NCI-H2196 treated with DMSO at 0.1 percent for 48 hours (cell line): Measurements from ENCODE around the gene PDZD4.

Experiments used
- DNase-seq: peaks from one replicate; lab custom pipeline; 2025; ENCODE audit not compliant: unreplicated experiment; lab: John Stamatoyannopoulos, UW

Gene PDZD4

GRCh38 chrX:153868576-153869472, 38.5 kb upstream of the PDZD4 start:
- no peak for DNase-seq

GRCh38 chrX:153867671-153868070, 37.3 kb upstream of the PDZD4 start:
- DNase-seq, result no peak

DNA sequence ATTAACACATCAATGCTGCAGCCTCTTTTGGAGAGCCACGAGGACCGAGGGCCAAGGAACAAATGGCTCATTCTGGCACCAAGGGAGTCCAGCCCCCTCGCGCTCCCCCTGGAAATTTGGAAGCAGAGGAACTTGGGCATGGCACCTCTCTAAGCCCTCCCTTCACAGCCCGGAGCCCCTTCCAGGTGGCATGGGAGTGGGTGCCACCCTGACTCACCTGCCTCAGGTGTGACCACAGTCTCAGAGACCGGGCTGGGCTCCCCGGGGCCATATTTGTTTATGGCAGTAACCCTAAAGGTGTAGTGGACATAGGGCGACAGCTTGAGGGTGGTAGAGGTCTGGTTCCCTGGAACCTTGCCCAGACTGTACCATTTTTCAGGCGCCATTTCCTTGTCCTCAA, 36.8 kb upstream of the PDZD4 start:
- DNase-seq, result no peak

- DNase-seq, result no peak
Measured at GRCh38 chrX:153866302-153867019, 36.1 kb upstream of the PDZD4 start.

GRCh38 chrX:153865685-153866084, 35.3 kb upstream of the PDZD4 start:
- no peak for DNase-seq

GRCh38 chrX:153865321-153865580, 34.9 kb upstream of the PDZD4 start:
- DNase-seq, result no peak

DNA sequence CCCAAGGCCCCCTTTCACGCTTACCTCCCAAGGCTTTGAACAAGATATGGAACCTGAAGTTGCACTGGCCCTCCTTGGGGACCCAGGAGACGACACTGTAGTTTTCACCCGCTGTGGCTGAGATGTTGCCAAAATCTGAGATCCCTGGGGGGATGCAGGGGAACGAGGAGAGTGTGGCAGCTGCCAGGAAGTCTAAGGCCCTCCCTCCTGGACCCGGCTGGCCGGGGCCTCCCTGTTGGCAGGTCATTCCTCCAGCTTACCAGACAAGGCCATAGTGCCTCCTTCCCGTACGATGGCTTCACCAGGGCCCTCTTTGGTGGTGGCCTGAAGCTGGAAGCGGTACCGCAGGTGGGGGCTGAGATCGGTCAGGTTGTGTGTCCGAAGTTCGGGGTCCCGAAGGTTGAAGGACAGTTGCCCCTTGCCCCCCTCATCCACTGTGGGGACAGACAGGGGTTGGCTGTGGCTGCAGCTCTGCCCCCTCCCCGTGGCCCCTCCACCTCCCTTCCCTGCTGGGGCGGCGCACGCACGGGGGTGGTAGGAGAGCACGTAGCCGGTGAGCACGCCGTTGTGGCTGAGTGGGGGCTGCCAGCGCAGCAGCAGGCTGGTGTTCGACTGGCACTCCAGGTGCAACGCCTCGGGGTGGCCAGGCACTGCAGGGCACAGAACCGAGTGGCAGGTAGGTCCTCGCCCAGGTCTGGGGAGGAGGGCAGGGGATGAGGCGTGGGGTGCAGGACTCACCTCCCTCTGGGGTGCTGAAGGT, 34.4 kb upstream of the PDZD4 start:
- no peak for DNase-seq

DNA sequence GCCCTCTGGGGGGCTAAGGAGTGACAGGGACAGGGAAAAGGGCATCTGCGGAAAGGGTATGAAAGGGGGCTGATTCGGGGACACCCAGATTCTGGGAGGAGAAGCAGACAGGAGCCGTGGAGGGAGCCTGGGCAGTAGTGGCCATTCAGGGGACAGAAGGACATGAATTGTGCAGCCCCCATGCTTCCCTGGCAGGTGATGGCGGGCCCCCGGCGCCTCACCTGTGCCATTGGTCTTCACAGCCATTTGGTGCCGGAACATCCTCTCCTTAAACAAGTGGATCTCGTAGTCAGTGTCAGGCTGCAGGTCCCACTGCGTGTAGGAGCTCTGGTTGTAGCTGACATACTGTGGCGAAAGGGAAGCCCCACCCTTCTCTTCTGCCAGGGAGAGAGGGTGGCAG, 33.8 kb upstream of the PDZD4 start:
- no peak for DNase-seq

DNA sequence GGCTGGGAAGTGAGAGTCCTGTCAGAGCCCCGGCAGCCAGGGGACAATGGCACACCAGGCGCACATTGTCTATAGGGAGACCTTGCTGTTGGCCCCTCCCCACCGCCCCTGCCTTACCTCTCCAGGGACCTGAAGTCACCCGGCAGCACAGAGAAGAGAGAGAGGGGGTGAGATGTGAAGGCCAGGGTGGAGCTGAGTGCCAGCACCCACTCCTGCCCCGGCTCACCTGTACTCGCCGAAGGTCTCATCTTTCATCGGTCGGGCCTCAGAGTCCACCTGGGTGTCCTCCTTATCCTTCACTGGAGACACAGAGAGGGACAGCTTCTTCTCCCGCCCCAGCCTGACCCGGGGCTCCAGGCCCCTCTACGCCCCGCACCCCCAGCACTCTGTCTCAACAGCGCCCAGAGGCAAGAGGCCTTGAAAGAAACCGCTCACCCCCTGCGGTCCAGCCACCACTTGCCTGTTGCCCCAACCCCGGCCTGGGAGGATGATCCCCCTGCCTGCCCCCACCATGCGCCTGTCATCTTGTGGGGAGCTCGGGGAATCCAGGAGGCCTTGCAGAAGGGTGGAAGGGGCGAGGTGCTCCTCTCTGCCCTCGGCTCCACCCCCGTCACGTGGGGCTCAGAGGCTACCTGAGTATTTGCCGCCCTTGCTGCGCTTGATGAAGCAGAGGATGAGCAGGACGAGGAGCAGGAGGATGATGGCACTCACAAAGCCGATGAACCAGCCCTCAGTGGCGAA, 33.1 kb upstream of the PDZD4 start:
- no peak for DNase-seq

GRCh38 chrX:153862369-153863250, 32.3 kb upstream of the PDZD4 start:
- DNase-seq, result no peak

GRCh38 chrX:153861733-153862310, 31.5 kb upstream of the PDZD4 start:
- no peak for DNase-seq

DNA sequence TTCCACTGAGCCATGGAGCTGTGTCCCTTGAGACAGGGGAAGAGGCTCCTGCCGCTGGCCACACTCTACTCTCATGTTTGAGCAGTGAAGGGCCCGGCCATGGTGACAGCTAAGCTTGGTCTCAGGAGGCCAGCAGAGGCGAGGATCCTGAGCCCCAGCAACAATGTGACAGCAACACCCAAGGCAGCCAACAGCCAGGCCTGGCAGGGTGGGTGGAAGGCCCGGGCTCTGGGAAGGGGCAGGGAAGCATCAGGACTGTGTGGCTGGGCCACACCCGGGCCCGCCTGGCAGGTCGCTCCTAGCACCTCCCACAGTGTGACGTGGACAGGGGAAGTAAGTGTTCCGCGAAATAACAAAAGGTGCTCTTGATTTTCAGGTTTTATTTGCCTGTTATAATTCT, 30.8 kb upstream of the PDZD4 start:
- no peak for DNase-seq

- DNase-seq, result no peak
Measured at GRCh38 chrX:153857348-153857903, 27.1 kb upstream of the PDZD4 start.

- DNase-seq, result no peak
Measured at GRCh38 chrX:153854702-153855101, 24.4 kb upstream of the PDZD4 start.

DNA sequence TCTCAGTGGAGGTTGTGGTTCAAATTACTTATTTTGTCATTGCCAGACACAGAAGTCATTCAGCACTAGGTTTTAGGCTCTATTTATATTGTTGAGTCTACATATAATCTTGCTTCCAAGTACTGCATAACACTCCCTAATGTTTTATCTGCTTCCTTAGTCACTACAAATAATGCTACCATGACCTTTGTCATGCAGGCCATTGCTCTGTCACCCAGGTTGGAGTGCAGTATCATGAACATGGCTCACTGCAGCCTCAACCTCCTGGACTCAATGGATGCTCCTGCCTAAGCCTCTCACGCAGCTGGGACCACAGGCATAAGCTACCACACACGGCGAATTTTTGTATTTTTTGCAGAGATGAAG, 23.5 kb upstream of the PDZD4 start:
- no peak for DNase-seq

DNA sequence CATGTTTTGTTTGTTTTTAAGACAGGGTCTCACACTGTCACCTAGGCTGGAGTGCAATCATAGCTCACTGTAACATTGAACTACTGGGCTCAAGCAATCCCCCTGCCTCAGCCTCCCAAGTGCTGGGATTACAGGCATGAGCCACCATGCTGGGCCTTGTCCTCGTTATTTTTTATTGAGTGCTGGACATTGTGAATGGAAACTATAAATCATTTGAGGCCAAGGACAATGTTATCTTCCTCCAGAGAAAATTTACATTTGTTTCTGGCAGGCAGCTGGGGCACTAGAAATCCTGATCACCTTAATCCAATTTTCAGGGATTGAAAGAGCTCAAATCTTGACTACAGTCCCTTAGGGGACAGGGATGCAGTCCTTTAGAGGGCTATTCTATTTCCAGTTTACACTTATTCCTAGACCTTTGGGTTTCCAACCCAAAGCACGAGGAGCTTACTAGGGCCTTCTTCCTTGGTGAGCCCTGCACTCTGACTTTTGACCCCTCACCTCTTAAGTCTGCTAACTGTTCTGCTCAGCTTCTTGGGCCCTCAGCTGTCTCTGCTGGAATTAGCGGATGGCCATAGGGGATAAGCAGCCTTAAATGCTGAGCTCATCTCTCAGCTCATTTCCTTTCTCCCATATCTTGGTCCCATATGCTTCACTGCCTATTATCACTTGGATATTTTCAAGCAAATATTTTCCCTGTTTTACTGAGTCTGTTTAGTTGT, 23.0 kb upstream of the PDZD4 start:
- no peak for DNase-seq

- DNase-seq, result no peak
Measured at GRCh38 chrX:153851981-153852380, 21.6 kb upstream of the PDZD4 start.

DNA sequence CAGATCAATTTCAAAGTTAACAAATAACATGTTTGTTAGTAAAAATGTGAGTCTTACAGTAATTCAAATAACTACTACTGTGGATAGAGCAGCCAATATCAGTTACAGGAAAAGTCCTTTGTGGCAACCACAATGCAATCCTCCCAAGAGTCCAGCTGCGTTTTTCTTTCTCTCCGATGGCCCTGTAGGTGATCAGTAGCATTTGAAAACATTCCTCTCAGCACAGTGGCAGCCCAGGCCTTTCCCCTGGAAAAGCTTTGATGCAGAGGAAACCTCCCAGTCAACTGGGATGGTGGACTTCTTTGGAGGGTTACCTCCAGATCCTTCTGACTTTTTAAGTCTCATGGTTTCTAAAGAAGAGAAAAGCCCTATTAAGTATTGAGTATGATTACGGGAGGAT, 18.0 kb upstream of the PDZD4 start:
- no peak for DNase-seq

DNA sequence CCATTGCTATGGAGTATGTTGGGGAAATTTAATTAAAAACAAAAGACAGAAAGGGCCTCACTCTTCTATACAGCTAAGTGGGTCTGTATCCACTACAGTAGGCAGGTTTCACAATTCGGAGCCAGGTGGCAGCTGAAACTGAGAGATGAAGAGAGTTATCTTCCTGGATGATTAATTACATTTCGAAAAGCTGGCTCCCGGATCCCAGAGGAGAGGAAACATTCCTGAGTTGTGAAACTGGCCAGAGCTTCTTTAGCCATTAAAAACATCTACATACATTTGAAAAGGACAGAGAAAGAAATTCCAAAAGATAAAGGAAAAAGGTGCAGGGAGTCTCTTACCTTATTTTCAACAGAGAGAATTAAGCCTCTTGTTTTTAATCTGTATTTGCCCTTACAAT, 15.5 kb upstream of the PDZD4 start:
- no peak for DNase-seq
